Astrocyte of the hippocampus (primary cell): ENCODE data around the gene ROMO1.
"Not testable (repeated sequence)": the region's sequence is repeated elsewhere in the genome, so short reads cannot be mapped to it uniquely, and the experiment has no call there.

Experiments used
- DNase-seq: peaks from one replicate; pipeline ENCODE4 v3.0.0; 2011; ENCODE audit warnings: low read depth, low spot score

The ROMO1 gene

DNA sequence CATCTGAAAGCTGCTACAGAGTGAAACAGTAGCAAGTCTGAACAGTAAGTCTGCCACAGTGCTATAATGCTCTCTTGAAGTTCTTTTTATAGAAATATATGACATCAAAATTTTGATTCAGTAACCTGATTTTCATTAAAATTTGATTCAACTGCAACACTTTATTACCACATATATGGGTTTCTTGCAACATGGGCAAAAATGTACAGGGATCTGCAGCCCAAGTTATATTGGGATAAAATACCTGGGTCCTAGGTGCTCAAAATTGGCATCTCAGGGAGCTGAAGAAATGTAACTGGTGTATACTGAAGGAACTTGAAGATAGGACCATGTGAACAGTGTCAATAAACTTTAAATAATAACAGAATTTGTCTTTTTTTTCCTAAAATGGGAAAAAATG is 10.8 kb downstream of the ROMO1 start:
- no peak for DNase-seq

DNA sequence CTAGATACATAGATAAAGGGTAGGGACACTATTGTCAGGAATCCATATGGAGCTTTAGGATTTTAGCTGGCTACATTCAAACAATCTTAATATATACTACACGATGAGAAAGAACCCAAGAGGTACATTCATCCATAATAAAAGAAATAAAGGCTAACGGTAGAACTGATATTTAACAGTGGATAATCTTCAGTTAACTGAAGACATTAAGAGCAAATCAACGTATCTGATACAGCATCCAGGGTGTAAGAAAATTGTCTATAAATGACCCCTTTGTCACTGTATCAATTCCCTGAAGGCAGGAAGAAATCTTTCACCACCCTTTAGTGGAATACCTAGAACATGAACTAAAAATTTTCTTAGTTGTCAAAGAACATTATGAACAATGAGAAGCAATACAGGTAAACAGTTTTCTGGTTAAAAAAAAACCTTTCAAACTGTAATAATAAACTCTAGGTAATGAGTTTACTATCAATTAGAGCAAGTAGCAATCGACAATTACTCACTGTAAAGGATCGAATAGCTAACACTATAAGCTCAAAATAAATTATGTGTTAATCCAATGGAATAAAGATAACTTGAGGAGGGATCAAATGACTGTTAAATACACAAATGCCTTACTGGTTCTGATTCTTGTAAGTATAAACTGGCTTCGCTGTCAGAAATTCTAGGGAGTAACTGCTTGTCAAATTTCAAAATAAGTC is 11.8 kb downstream of the ROMO1 start:
- no peak for DNase-seq

DNA sequence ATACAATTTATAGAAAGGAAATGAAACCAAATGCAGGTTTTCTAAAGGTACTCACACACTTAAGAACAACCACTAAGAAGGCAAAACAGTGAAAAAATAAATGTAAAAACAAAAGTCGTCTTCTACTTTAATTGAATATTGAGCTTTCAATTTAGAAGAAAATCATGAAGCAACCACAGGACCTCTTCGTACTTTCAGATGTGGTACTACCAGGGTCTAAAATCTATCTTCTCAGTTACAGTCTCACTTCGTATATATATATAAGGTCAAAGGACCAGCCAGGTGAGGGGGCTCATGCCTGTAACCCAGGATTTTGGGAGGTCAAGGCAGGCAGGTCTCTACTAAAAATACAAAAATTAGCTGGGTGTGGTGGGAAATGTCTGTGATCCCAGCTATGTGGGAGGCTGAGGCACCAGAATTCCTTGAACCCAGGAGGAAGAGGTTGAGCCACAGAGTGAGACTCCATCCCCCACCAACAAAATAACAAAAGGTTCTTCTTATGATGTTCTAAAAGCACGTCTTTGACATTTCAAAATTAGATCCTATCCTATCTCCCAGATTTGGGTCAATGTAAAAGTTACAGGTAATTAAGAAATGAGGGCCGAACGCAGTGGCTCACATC is 12.5 kb downstream of the ROMO1 start:
- no peak for DNase-seq

DNA sequence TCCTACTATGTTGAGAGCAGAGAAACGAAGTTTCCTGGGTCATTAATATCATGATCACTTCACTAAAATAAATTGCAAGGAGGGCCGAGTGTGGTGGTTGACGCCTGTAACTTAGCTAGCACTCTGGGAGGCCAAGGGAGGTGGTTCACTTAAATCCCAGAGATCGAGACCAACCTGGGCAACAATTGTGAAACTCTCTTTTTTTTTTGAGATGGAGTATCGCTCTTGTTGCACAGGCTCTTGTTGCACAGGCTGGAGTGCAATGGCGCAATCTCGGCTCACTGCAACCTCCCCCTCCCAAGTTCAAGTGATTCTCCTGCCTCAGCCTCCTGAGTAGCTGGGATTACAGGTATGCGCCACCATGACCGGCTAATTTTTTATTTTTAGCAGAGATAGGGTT is 13.9 kb downstream of the ROMO1 start:
- not testable (repeated sequence) for DNase-seq

DNA sequence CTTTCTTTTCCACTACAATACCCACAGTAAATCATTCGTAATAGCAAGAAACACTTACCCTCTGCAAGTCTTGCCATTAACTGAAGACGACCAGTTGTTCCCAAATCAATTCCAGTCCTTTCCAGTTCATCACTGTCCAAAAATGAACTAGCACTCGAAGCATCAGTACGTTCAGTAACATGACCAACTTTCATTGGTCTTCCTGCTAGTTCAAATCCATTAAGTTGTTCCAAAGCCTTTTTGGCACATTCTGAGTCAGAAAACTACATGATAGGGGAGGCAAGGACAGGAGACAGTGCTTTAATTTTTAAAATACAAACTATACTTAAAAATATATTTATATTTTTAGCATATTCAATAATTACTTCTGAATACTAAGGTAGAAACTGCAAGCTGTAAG is 14.9 kb downstream of the ROMO1 start:
- DNase-seq: no peak

DNA sequence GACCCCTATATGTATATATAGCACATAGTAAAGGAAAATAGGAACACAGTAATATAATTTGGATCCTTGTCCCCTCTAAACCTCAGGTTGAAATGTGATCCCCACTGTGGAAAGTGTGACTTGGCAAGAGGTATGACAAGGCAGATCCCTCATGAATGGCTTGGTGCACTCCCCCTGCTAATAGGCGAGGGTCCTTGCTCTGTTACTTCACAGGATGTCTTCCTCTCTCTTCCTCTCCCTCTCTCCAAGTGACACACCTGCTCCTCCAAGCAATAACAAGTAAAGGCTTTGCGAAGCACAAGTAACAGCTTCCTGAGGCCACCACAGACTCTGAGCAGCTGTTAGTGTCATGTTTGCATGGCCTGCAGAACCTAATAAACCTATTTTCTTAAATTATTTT is 16.4 kb downstream of the ROMO1 start:
- DNase-seq: no peak

DNA sequence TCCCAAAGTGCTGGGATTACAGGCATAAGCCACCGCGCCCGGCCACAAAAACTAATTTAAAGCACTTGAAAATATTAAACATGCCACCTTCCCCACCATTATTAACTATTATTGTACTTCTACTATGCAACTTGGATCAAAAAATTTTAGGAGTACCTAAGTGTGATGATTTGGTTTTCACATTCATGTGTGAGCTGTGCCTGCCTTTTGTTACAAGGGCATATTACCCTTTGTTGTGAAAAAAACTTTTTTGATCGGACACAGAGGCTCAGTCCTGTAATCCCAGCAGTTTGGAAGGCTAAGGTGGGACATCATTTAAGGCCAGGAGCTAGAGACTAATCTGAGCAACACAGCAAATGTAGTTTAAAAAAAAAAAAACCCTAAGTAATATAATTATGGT is 17.1 kb downstream of the ROMO1 start:
- no peak for DNase-seq

DNA sequence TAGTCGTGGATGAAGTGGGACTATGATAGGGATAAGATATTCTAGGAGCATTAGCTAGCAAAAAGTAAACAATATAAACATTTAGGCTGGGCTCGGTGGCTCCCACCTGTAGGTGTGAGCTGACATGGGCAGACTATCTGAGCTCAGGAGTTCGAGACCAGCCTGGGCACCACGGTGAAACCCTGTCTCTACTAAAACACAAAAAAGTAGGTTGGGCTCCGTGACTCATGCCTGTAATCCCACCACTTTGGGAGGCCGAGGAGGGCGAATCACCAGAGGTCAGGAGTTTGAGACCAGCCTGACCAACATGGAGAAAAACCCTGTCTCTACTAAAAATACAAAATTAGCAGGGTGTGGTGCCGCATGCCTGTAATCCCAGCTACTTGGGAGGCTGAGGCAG is 19.1 kb downstream of the ROMO1 start:
- not testable (repeated sequence) for DNase-seq

DNA sequence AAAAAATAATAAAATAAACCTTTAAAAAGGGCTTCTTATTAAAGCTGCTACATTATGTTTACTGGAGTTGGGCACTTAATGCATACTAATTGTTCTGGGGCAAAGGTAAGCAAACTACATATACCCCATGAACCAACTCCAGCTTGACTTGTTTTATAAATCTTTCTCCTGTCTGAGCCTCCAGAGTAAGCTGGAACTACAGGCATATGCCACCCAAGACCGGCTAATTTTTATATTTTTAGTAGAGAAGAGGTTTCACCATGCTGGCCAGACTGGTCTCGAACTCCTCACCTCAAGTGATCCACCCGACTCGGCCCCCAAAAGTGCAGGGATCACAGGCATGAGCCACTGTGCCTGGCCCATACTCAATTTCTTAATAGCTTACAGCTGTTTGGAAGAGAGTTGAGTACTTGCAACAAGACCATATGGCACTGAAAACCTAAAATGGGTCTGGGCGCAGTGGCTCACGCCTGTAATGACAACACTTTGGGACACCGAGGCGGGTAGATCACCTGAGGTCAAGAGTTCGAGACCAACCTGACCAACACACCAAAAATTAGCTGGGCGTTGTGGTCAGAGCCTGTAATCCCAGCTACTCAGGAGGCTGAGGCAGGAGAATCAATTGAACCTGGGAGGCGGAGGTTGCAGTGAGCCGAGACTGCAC is 19.9 kb downstream of the ROMO1 start:
- DNase-seq: no peak

DNA sequence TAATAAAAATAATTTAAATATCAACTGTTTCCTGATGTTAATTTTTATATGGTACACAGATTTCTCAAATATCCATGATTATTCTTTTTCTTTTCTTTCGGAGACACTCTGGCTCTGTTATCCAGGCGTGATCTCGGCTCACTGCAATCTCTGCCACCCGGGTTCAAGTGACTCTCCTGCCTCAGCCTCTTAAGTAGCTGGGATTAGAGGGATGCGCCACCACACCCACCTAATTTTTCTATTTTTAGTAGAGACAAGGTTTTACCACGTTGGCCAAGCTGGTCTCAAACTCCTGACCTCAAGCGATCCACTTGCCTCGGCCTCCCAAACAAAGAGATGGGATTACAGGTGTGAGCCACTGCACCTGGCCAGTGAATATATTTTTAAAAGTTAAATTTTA is 20.5 kb downstream of the ROMO1 start:
- DNase-seq: no peak

DNA sequence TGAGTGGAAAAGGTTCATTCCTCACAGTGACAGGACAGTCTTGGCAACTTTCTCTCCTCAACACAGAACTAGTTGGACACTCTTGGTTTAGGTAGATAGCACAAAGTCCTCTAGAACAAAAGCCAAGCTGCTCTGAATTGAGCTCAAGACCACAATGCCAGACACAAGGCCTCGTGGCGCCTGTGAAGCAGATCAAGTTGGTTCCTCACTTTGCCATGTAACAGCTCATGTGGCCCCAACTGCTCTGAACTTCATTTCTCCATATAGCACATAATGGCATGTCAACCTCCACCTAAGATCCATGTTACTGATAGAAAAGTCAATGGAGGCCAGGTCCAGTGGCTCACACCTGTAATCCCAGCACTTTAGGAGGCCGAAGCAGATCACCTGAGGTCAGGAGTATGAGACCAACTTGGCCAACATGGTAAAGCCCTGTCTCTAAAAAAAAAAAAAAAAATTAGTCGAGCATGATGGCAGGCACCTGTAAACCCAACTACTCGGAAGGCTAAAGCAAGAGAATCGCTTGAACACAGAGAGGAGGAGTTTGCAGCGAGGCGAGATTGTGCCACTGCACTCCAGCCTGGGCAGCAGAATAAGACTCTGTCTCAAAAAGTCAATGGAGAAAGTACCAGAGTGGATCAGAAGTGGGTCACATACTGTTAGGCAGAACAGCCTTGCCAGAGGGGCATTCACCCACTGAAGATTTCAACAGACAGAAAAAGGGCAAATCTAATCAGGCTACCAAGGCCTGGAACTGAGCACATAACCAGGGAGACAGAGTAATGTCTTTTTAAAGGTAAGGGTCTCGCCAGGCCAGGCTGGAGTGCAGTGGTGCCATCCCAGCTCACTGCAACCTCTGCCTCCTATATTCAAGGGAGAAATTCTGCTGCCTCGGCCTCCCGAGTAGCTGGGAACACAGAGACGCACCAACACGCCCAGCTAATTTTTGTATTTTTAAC is 21.2 kb downstream of the ROMO1 start:
- no peak for DNase-seq

DNA sequence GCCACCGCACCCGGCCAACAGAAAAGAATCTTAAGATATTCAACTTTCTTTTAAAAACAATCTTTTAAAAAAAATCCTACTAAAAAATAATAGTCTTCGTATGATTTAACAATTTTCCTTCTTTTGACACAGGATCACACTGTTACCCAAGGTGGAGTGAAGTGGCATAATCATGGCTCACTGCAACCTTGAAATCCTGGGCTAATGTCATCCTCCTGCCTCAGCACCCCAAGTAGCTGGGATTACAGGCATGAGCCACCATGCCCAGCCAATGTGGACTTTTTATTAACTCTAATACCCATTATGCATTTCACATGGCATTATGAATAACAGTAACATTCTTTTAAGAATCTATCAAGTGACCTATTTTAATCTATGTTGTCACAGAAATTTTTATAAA is 22.0 kb downstream of the ROMO1 start:
- no peak for DNase-seq

DNA sequence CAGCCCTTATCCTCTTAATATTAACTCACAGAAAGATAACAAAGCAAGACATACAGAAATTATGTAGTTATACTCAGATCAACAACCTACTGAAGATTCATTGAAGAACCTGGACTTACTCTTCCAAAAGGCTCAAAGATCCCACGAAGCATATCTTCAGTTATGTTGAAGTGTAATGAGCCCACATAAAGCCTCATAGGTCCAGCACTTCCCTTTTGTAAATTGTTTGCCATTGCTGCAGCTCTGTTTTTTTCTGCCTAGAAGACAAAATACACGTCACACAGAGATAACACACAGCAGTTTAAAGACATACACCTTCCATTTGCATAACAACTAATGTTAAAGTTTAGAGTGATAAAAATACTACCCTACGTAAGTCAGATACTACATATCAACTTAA is 22.4 kb downstream of the ROMO1 start:
- DNase-seq: no peak

DNA sequence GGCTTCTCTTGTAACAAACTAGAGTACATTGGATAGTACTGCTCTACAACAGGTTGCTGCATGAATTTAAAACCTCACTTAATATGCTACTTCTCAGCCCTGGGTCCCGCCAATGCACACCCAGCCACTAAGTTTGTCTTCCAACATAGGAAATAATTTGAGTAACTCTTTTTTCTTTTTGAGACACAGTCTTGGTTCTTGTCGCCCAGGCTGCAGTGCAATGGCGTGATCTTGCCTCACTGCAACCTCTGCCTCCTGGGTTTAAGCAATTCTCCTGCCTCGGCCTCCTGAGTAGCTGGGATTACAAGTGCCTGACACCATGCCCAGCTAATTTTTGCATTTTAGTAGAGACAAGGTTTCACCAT is 24.1 kb downstream of the ROMO1 start:
- not testable (repeated sequence) for DNase-seq

DNA sequence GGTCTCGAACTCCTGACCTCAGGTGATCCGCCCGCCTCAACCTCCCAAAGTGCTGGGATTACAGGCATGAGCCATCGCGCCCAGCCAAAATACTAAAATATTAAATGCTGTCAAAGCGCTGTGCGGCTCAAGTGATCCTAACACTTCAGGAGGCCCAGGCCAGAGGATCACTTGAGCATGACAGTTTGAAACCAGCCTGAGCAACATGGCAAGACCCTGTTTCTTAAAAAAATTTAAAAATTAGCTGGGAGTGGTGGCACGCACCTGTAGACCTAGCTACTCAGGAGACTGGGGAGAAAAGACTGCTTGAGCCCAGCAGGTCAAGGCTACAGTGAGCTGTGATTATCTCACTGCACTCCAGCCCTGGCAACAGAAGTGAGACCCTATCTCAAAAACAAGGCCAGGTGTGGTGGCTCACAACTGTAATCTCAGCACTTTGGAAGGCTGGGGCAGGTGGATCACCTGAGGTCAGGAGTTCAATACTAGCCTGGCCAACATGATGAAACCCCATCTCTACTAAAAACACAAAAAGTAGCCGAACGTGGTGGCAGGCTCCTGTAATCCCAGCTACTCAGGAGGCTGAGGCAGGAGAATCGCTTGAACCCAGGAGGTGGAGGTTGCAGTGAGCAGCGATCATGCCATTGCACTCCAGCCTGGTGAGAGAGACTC is 24.6 kb downstream of the ROMO1 start:
- not testable (repeated sequence) for DNase-seq

DNA sequence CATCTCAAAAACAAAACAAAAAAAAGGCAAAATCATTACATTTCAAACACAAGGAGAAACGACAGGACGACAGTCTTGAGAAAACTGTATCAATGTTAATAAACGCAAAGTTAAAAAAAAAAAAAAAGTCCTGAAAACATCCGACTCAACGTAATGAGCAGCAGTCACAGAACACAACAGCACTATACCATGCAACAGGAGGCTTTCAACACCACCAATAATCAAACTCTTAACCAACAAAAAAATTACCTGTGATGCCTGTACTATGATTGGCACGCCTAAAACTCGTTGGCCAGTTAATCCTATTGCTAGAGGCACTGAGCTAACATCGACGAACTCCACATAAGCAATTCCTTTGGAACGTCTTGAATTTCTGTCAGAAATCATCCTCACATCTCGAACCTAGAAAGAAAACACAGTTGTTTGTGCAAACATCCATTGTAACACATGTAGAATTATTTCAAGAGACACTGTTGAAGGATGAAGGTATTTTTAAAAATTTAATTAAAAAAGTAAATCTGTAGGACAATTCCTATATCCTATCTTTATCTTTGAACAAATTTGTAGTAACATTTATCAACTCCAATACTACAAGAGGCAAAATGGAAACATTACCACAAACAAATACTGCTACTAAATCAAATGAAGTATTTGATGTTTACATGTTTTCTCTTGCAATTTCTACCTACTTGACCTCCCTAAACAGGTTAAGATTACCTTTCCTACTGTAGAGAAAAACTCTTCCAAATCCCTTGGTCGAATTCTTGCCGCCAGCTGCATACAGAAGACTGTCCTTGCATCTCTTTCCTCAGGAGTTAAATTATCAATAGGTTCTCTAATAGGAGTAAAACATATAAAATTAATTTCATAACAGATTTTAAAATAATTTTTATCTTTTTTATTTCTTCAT is 25.4 kb downstream of the ROMO1 start:
- DNase-seq: no peak

DNA sequence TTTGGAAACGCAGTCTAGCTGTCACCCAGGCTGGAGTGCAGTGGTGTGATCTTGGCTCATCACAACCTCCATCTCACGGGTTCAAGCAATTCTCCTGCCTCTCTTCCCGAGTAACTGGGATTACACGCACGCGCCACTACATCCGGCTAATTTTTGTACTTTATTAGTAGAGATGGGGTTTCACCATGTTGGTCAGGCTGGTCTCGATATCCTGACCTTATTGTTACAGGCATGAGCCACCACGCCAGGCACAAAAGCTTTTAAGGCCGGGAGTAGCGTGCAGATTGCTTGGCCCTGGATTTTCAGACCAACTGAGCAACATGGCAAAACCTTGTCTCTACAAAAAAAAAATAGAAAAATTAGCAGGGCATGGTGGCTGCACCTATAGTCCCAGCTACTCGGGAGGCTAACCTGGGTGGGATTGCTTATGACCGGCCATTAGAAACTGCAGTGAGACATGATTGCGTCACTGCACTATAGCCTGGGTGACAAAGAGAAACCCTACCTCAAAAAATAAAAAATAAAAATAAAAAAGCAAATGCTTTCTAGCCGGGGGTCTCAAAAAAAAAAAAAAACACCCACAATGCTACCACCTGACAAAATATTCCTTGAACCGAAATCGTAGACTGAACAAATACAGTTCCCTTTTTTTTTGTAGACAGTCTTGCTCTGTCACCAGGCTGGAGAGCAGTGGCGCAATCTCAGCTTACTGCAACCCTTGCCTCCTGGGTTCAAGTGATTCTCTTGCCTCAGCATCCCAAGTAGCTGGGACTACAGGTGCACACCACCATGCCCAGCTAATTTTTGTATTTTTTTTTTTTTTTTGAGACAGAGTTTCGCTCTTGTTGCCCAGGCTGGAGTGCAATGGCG is 27.9 kb downstream of the ROMO1 start:
- no peak for DNase-seq

DNA sequence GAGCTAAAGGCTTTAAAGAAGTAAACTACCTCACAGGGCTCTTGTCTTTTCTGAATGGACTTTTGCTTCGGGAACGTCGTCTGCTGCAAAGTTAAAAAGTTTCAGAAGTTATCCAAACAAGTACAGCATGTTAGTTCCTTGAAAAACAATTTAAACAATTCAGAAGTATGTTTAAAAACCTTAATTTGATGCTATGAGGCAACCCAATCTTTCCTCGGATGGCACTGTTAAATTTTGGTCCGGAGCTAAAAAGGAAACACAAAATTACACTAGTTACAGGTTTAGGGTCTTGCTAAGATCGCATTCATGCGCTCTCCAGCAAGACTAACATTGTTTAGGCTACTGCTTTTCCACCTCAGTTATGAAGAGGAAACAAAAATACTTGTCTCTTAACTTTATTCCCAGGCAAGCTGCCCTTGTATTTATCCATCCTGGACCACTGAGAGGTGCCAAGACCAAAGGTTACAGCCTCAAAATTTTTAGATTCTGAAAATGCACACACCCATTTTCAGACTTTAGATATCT is 30.1 kb downstream of the ROMO1 start:
- no peak for DNase-seq
